Measurements from ENCODE around the gene CLTA.
"Not testable (repeated sequence)": the region's sequence is repeated elsewhere in the genome, so short reads cannot be mapped to it uniquely, and the experiment has no call there.

The CLTA gene

GRCh38 chr9:36189976-36190375, 745 bp upstream of the CLTA start:
- no peak for DNase-seq (ENCODE audit: low spot score)

GRCh38 chr9:36191290-36191645, 547 bp downstream of the CLTA start:
- DNase-seq (ENCODE audit: low spot score): peak; percentile 45

GRCh38 chr9:36191686-36192085, 965 bp downstream of the CLTA start:
- no peak for DNase-seq (ENCODE audit: low spot score)

GRCh38 chr9:36192196-36192595, 1.5 kb downstream of the CLTA start:
- no peak for DNase-seq (ENCODE audit: low spot score)

- no peak for DNase-seq (ENCODE audit: low spot score)
Observed at GRCh38 chr9:36193023-36193422, 2.3 kb downstream of the CLTA start.

GRCh38 chr9:36194326-36195000, 3.7 kb downstream of the CLTA start:
- DNase-seq (ENCODE audit: low spot score): no peak

GRCh38 chr9:36204906-36205547, 14.3 kb downstream of the CLTA start:
- no peak for DNase-seq (ENCODE audit: low spot score)

GRCh38 chr9:36207016-36207415, 16.3 kb downstream of the CLTA start:
- DNase-seq (ENCODE audit: low spot score): peak; percentile 83

- DNase-seq (ENCODE audit: low spot score): no peak
Observed at GRCh38 chr9:36207546-36208012, 16.9 kb downstream of the CLTA start.

GRCh38 chr9:36208521-36209253, 18.0 kb downstream of the CLTA start:
- DNase-seq (ENCODE audit: low spot score): no peak

- no peak for DNase-seq (ENCODE audit: low spot score)
Observed at GRCh38 chr9:36210722-36211121, 20.0 kb downstream of the CLTA start.

GRCh38 chr9:36211510-36211909, 20.8 kb downstream of the CLTA start:
- DNase-seq (ENCODE audit: low spot score): no peak

- DNase-seq (ENCODE audit: low spot score): no peak
Observed at GRCh38 chr9:36213387-36213786, 22.7 kb downstream of the CLTA start.

GRCh38 chr9:36213989-36214388, 23.3 kb downstream of the CLTA start:
- DNase-seq (ENCODE audit: low spot score): no peak

GRCh38 chr9:36214571-36214970, 23.9 kb downstream of the CLTA start:
- DNase-seq (ENCODE audit: low spot score): no peak

- DNase-seq (ENCODE audit: low spot score): no peak
Observed at GRCh38 chr9:36217256-36217968, 26.7 kb downstream of the CLTA start.

- no peak for DNase-seq (ENCODE audit: low spot score)
Observed at GRCh38 chr9:36218011-36218410, 27.3 kb downstream of the CLTA start.

- peak; percentile 50 for DNase-seq (ENCODE audit: low spot score)
Observed at GRCh38 chr9:36218411-36218901, 27.7 kb downstream of the CLTA start.

GRCh38 chr9:36221667-36222066, 30.9 kb downstream of the CLTA start:
- no peak for DNase-seq (ENCODE audit: low spot score)

GRCh38 chr9:36222449-36222848, 31.7 kb downstream of the CLTA start:
- DNase-seq (ENCODE audit: low spot score): no peak

- DNase-seq (ENCODE audit: low spot score): no peak
Observed at GRCh38 chr9:36237230-36237629, 46.5 kb downstream of the CLTA start.

GRCh38 chr9:36239205-36239604, 48.5 kb downstream of the CLTA start:
- not testable (repeated sequence) for DNase-seq (ENCODE audit: low spot score)
